Body of pancreas (tissue), 4 donors: ENCODE measurements around the gene RPS6KA1. TPM values are rescaled to one million over a fixed set of nuclear protein-coding genes. Genes with fewer than 3 reads are reported as not detected.
A peak's percentile ranks its signal among the peaks of the same experiment; 100 is the strongest.

Experiments used
- ATAC-seq: fragments of 150-250 bp; one replicate; pipeline ENCODE4 v1.9.1; 2016
- DNase-seq, 4 donors: peaks; one replicate each; pipeline ENCODE4 v3.0.0-alpha.2; 2019
- H3K27ac ChIP-seq, 4 donors: fragments of 200-600 bp; sonication (generic); 1 replicate in 3 of 4; 2 replicates in 1 of 4; pipeline versions ENCODE4 v1.5.1 to v1.6.1; 2016 to 2019; ENCODE audit warnings: mild to moderate bottlenecking in 1 of 4, mixed read lengths in 1 of 4, moderate library complexity in 1 of 4
- H3K27me3 ChIP-seq, 2 donors: fragments of 200-600 bp; sonication (generic); one replicate each; pipeline ENCODE4 v1.6.0; 2016; ENCODE audit warnings: mild to moderate bottlenecking in 1 of 2
- H3K36me3 ChIP-seq, 2 donors: fragments of 200-600 bp; sonication (generic); replicated peaks in 1 of 2; 2 replicates each; pipeline ENCODE4 v1.5.1; 2016; ENCODE audit warnings: low read depth in 2 of 2; ENCODE audit not compliant: insufficient read depth in 1 of 2
- H3K4me1 ChIP-seq: fragments of 200-600 bp; sonication (generic); one replicate; pipeline ENCODE4 v1.6.0; 2016
- H3K4me3 ChIP-seq, 2 donors: fragments of 200-600 bp; sonication (generic); 1 replicate in 1 of 2; 2 replicates in 1 of 2; pipeline ENCODE4 v1.5.1; 2016 to 2019
- H3K9me3 ChIP-seq, 3 donors: fragments of 200-600 bp; sonication (generic); 1 replicate in 2 of 3; 2 replicates in 1 of 3; pipeline ENCODE4 v1.5.1; 2016
- POLR2A ChIP-seq, 3 donors: fragments of 450-650 bp; IDR thresholded peaks; one replicate each; pipeline ENCODE4 v1.6.1; 2016; ENCODE audit warnings: antibody characterized with exemption in 3 of 3, mild to moderate bottlenecking in 2 of 3
- WGBS, 2 donors: methylation state at CpG; one replicate each; pipeline ENCODE4 v1.1.5; 2017; 5-methylcytosine and 5-hydroxymethylcytosine counted together
- intact Hi-C: fragments of 100-400 bp; cut with DNase I; formaldehyde crosslinking; loops from one replicate; pipeline ENCODE4 v1.15.1; 2023
- total RNA-seq, 2 donors: library from RNA; depleted of rRNA; stranded (reverse); fragments of >200 nt; gene quantifications; one replicate each; pipeline ENCODE4 v1.1.0, GENCODE V29; 2016
- TF ChIP-seq, protein P1 (sequence below), 7 experiments: fragments of 450-650 bp in 4 of 7; fragments of 200-600 bp in 3 of 7; sonication (generic) in 3 of 7; IDR thresholded peaks; one replicate each; pipeline ENCODE4 v1.5.1; 2016 to 2019; ENCODE audit warnings: antibody characterized with exemption in 7 of 7

Gene RPS6KA1
- total RNA-seq, 2 donors from 2014 or later = 20.1 to 30.4 TPM

DNA sequence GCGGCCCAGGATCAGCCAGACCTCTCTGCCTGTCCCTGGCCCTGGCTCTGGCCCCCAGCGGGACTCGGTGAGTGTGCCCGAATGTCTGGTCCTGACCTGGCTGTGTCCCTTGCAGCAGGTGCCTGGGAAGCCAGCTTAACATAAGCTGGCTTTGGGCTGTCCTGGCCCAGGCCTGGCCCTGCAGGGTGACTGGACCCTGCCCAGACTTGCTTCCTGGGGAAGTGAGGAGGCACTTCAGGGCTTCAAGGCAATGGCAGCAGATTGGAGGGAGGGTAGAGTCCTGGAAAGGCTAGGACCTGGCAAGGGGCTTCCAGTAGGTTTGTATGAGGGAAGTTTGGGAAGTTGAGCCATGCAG lies 16.4 kb downstream of the RPS6KA1 start:
- DNase-seq (no peak), ATAC-seq (no peak)
- Histone ChIP-seq H3K27ac (peak overlapping the region in 1 of 4 donors; percentile 38), H3K36me3 (peaks cover 0 to 3% of the 10 kb centered on the region in 2 donors), H3K4me1 (no peaks in the 10 kb centered on the region), H3K4me3 (no peak overlapping the region), H3K9me3 (no peaks in the 10 kb centered on the region), H3K27me3 (no peaks in the 10 kb centered on the region)
- WGBS, 2 donors = 68% methylated on average over 4 of the region's 4 CpGs; no CpG with 5 or more reads in 1 of the 2 donors
- intact Hi-C loops = no loop called here
- TF ChIP-seq POLR2A (IDR thresholded peaks at IDR 0.05) = no peak
- TF ChIP-seq, protein P1, sequence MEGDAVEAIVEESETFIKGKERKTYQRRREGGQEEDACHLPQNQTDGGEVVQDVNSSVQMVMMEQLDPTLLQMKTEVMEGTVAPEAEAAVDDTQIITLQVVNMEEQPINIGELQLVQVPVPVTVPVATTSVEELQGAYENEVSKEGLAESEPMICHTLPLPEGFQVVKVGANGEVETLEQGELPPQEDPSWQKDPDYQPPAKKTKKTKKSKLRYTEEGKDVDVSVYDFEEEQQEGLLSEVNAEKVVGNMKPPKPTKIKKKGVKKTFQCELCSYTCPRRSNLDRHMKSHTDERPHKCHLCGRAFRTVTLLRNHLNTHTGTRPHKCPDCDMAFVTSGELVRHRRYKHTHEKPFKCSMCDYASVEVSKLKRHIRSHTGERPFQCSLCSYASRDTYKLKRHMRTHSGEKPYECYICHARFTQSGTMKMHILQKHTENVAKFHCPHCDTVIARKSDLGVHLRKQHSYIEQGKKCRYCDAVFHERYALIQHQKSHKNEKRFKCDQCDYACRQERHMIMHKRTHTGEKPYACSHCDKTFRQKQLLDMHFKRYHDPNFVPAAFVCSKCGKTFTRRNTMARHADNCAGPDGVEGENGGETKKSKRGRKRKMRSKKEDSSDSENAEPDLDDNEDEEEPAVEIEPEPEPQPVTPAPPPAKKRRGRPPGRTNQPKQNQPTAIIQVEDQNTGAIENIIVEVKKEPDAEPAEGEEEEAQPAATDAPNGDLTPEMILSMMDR (IDR thresholded peaks at IDR 0.05) = no peak

DNA sequence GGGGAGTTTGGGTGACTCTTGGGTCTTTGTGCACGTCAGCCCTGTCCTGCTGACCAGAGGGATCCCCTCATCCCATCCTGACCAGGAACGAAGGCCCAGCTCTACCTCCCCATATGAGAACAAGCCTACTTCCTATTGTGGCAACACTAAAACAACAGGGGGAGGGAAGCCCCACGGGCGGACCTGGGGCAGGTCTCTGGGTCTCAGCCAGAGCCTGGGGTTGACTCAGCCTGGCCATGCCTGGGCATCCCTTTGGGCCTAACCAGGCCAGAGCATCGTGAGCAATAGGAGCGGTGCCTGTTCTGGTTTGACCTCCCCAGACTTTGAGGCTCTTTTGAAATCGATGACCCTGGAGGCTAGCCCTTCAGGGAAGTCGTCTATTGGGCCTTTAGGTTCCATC lies 16.8 kb downstream of the RPS6KA1 start:
- no peaks in the 10 kb centered on the region for H3K27me3 ChIP-seq
- DNase-seq (no peak), ATAC-seq (no peak)
- H3K4me1 ChIP-seq = no peaks in the 10 kb centered on the region
- no peaks in the 10 kb centered on the region for H3K9me3 ChIP-seq
- H3K27ac ChIP-seq = no peak overlapping the region
- peaks cover 0 to 4% of the 10 kb centered on the region in 2 donors for H3K36me3 ChIP-seq
- intact Hi-C loops = no loop called here
- H3K4me3 ChIP-seq = no peak overlapping the region
- 83 to 93% methylated on average over 6 to 8 of the region's 8 CpGs for WGBS, 2 donors
- no peak for TF ChIP-seq POLR2A (IDR thresholded peaks at IDR 0.05)
- TF ChIP-seq, protein P1 (IDR thresholded peaks at IDR 0.05) = no peak

DNA sequence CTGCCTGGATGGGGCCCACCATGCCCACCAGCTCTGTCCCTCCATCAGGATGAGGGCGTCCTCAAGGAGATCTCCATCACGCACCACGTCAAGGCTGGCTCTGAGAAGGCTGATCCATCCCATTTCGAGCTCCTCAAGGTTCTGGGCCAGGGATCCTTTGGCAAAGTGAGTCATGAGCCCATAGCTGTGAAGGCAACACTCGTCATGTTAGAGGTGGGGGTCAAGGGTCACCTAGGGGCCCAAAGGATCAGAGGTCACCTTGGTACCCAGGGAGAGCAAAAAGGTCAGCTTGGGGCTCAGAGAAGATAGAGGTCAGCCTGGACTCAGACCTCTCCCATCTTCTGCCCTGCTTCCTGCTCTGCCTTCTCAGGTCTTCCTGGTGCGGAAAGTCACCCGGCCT lies 17.3 kb downstream of the RPS6KA1 start:
- H3K36me3 ChIP-seq = peaks cover 0 to 7% of the 10 kb centered on the region in 2 donors
- H3K4me1 ChIP-seq = no peaks in the 10 kb centered on the region
- no peak overlapping the region for H3K27ac ChIP-seq
- ATAC-seq (no peak), DNase-seq (no peak)
- no peaks in the 10 kb centered on the region for H3K27me3 ChIP-seq
- no peak for TF ChIP-seq POLR2A (IDR thresholded peaks at IDR 0.05)
- TF ChIP-seq, protein P1 (IDR thresholded peaks at IDR 0.05) = no peak
- intact Hi-C loops = no loop called here
- H3K9me3 ChIP-seq = no peaks in the 10 kb centered on the region
- no peak overlapping the region for H3K4me3 ChIP-seq
- 97 to 98% methylated on average over 7 of the region's 7 CpGs for WGBS, 2 donors

DNA sequence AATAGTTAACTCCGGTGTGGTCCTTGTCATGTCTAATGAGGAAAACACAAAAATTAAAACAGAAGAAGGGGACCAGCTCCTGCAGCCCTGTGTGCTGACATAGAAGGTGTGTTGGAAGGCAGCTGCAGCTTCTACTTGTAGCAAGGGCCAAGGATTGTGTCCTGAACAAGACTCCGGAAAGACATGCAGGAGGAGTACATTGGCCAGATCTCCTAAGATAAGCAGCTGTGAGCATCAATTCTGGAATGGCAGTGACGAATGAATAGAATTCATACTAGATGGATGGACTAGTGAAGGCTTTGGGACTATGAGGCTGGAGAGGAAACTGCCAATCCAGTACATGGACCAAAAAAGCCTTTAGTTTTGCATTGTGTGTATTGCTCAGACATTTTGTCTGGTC lies 19.3 kb downstream of the RPS6KA1 start:
- no peaks in the 10 kb centered on the region for H3K27me3 ChIP-seq
- H3K9me3 ChIP-seq = no peaks in the 10 kb centered on the region
- no peaks in the 10 kb centered on the region for H3K4me1 ChIP-seq
- H3K4me3 ChIP-seq = no peak overlapping the region
- TF ChIP-seq POLR2A (IDR thresholded peaks at IDR 0.05) = no peak
- TF ChIP-seq, protein P1 (IDR thresholded peaks at IDR 0.05) = no peak
- DNase-seq = no peak
- intact Hi-C loops = no loop called here
- no peak overlapping the region for H3K27ac ChIP-seq
- 88 to 90% methylated on average over 3 of the region's 3 CpGs for WGBS, 2 donors
- H3K36me3 ChIP-seq = peaks cover 0 to 13% of the 10 kb centered on the region in 2 donors
- no peak for ATAC-seq

DNA sequence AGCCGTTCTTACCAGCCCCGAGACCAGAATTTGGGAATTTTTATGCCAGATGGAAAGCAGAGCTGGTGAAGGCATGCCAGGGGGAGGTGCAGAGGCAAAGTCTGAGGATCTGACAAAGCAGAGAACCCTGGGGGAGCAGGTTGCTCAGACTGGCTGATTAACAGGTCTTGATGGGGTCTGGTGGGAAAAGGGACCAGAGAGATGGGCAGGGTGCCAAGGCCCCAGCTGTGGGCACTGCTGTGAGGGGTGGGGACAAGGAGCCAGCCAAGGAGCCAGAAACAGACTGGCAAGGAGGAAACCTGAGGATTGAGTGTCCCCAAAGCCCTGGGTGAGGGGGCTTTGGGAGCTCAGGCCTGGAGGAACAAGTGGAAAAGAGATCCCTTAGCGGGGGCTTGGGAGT lies 21.4 kb downstream of the RPS6KA1 start:
- intact Hi-C loops = no loop called here
- no peak overlapping the region for H3K27ac ChIP-seq
- WGBS, 2 donors = 94 to 97% methylated on average over 2 to 3 of the region's 3 CpGs
- H3K4me1 ChIP-seq = no peaks in the 10 kb centered on the region
- DNase-seq (no peak), ATAC-seq (no peak)
- TF ChIP-seq, protein P1 (IDR thresholded peaks at IDR 0.05) = no peak
- TF ChIP-seq POLR2A (IDR thresholded peaks at IDR 0.05) = no peak
- H3K36me3 ChIP-seq = peaks cover 0 to 18% of the 10 kb centered on the region in 2 donors
- H3K9me3 ChIP-seq = no peaks in the 10 kb centered on the region
- H3K27me3 ChIP-seq = no peaks in the 10 kb centered on the region
- no peak overlapping the region for H3K4me3 ChIP-seq
